Raji (cell line): Measurements from ENCODE around the gene DYNC1LI2.

Experiments
- POLR2A ChIP-seq: IDR thresholded peaks from 2 replicates; pipeline ENCODE4 v1.6.1; 2011; ENCODE audit warnings: low read depth, low read length, control low read depth; ENCODE audit not compliant: insufficient read depth

The DYNC1LI2 gene

GRCh38 chr16:66751303-66751991 is at the start of gene DYNC1LI2:
TSS of gene DYNC1LI2 (minus strand) at chr16:66751609. CDS start at chr16:66751591, 18 bp downstream.
- peak; percentile 61 for TF ChIP-seq POLR2A

GRCh38 chr16:66800856-66801255 is 49.4 kb upstream of the DYNC1LI2 start:
- no peak for TF ChIP-seq POLR2A

GRCh38 chr16:66798161-66798560 is 46.8 kb upstream of the DYNC1LI2 start:
- no peak for TF ChIP-seq POLR2A

GRCh38 chr16:66790130-66790733 is 38.8 kb upstream of the DYNC1LI2 start:
- no peak for TF ChIP-seq POLR2A

GRCh38 chr16:66787427-66787826 is 36.0 kb upstream of the DYNC1LI2 start:
- no peak for TF ChIP-seq POLR2A

GRCh38 chr16:66786551-66786950 is 35.1 kb upstream of the DYNC1LI2 start:
- no peak for TF ChIP-seq POLR2A

- TF ChIP-seq POLR2A = no peak
Measured at GRCh38 chr16:66776457-66776856, 25.0 kb upstream of the DYNC1LI2 start.

GRCh38 chr16:66774981-66775380 is 23.6 kb upstream of the DYNC1LI2 start:
- no peak for TF ChIP-seq POLR2A

GRCh38 chr16:66758086-66758485 is 6.7 kb upstream of the DYNC1LI2 start:
- TF ChIP-seq POLR2A = no peak

- no peak for TF ChIP-seq POLR2A
Measured at GRCh38 chr16:66754819-66755218, 3.4 kb upstream of the DYNC1LI2 start.

GRCh38 chr16:66754211-66754610 is 2.8 kb upstream of the DYNC1LI2 start:
- TF ChIP-seq POLR2A = no peak

- no peak for TF ChIP-seq POLR2A
Measured at GRCh38 chr16:66752958-66753357, 1.5 kb upstream of the DYNC1LI2 start.

- TF ChIP-seq POLR2A = no peak
Measured at GRCh38 chr16:66752379-66752778, 970 bp upstream of the DYNC1LI2 start.

GRCh38 chr16:66751992-66752322 is 548 bp upstream of the DYNC1LI2 start:
- no peak for TF ChIP-seq POLR2A

GRCh38 chr16:66751053-66751302 is 431 bp downstream of the DYNC1LI2 start:
- no peak for TF ChIP-seq POLR2A

GRCh38 chr16:66750279-66751052 is 943 bp downstream of the DYNC1LI2 start:
- no peak for TF ChIP-seq POLR2A

GRCh38 chr16:66746682-66747081 is 4.7 kb downstream of the DYNC1LI2 start:
- TF ChIP-seq POLR2A = no peak

GRCh38 chr16:66746048-66746447 is 5.4 kb downstream of the DYNC1LI2 start:
- TF ChIP-seq POLR2A = no peak
